IPS DF 6.9 (cell line): ENCODE measurements around the gene BTG3.

ENCODE experiments used
- DNase-seq: peaks from one replicate; pipeline ENCODE4 v3.0.0-alpha.2; 2013; ENCODE audit warnings: low read depth, low spot score
- H3K27ac ChIP-seq: one replicate; pipeline ENCODE4 v1.5.1; 2013; ENCODE audit warnings: low read length, control low read depth
- H3K27me3 ChIP-seq: 2 replicates; pipeline ENCODE4 v1.6.1; 2013; ENCODE audit warnings: mild to moderate bottlenecking, low read length; ENCODE audit not compliant: control insufficient read depth, insufficient read depth
- H3K36me3 ChIP-seq: 2 replicates; pipeline ENCODE4 v1.6.1; 2013; ENCODE audit warnings: low read length; ENCODE audit not compliant: control insufficient read depth, insufficient read depth
- H3K4me1 ChIP-seq: 2 replicates; pipeline ENCODE4 v1.6.1; 2013; ENCODE audit warnings: low read length; ENCODE audit not compliant: control insufficient read depth, insufficient read depth
- H3K4me3 ChIP-seq: 2 replicates; pipeline ENCODE4 v1.5.1; 2013; ENCODE audit warnings: mild to moderate bottlenecking, low read length
- H3K9me3 ChIP-seq: 2 replicates; pipeline ENCODE4 v1.6.1; 2013; ENCODE audit warnings: low read length, inconsistent platforms; ENCODE audit not compliant: control insufficient read depth, insufficient read depth
- WGBS: extraction: QIAGEN DNeasy Blood & Tissue Kit; methylation state at CpG from one replicate; pipeline ENCODE4 v1.1.7; 2013; ENCODE audit warnings: mixed read lengths, missing lambda C conversion rate; ENCODE audit not compliant: insufficient read length, insufficient coverage; 5-methylcytosine and 5-hydroxymethylcytosine counted together

Gene BTG3

GRCh38 chr21:17622018-17622417 lies 9.3 kb upstream of the BTG3 start:
- no peak overlapping the region for H3K27ac ChIP-seq
- H3K9me3 ChIP-seq = no peaks in the 10 kb centered on the region
- no CpG with 5 or more reads among the region's 2 CpGs for WGBS
- H3K4me3 ChIP-seq = no peak overlapping the region
- H3K27me3 ChIP-seq = no peaks in the 10 kb centered on the region
- DNase-seq = no peak
- no peaks in the 10 kb centered on the region for H3K4me1 ChIP-seq
- H3K36me3 ChIP-seq = no peaks in the 10 kb centered on the region

GRCh38 chr21:17616831-17617230 lies 4.1 kb upstream of the BTG3 start:
- 0 out of 2 replicates have a peak, but pooled peaks cover 1% of the 10 kb centered on the region for H3K4me1 ChIP-seq
- WGBS = no CpG with 5 or more reads among the region's 1 CpG
- no peaks in the 10 kb centered on the region for H3K27me3 ChIP-seq
- H3K36me3 ChIP-seq = no peaks in the 10 kb centered on the region
- H3K9me3 ChIP-seq = no peaks in the 10 kb centered on the region
- H3K4me3 ChIP-seq = no peak overlapping the region
- DNase-seq = no peak
- H3K27ac ChIP-seq = no peak overlapping the region

GRCh38 chr21:17613242-17613676 lies 558 bp upstream of the BTG3 start:
- no CpG with 5 or more reads among the region's 16 CpGs for WGBS
- DNase-seq = no peak
- no peaks in the 10 kb centered on the region for H3K36me3 ChIP-seq
- H3K27ac ChIP-seq = no peak overlapping the region
- no peaks in the 10 kb centered on the region for H3K9me3 ChIP-seq
- H3K27me3 ChIP-seq = no peaks in the 10 kb centered on the region
- 0 out of 2 replicates have a peak, but pooled peaks cover 2% of the 10 kb centered on the region for H3K4me1 ChIP-seq
- H3K4me3 ChIP-seq = peak overlapping the region; percentile 90; the same call in 1 of the 2 replicates

- Histone ChIP-seq H3K4me3 (peak overlapping the region; percentile 90), H3K4me1 (0 out of 2 replicates have a peak, but pooled peaks cover 2% of the 10 kb centered on the region), H3K9me3 (no peaks in the 10 kb centered on the region), H3K36me3 (0 out of 2 replicates have a peak, but pooled peaks cover 6% of the 10 kb centered on the region), H3K27me3 (no peaks in the 10 kb centered on the region), H3K27ac (no peak overlapping the region)
- no peak for DNase-seq
- no CpG with 5 or more reads among the region's 50 CpGs for WGBS
Observed at GRCh38 chr21:17612023-17612564, 607 bp downstream of the BTG3 start.

GRCh38 chr21:17611414-17612022 lies 1.2 kb downstream of the BTG3 start:
- DNase-seq = no peak
- Histone ChIP-seq H3K4me3 (peak overlapping the region; percentile 90), H3K36me3 (0 out of 2 replicates have a peak, but pooled peaks cover 6% of the 10 kb centered on the region), H3K9me3 (no peaks in the 10 kb centered on the region), H3K27me3 (no peaks in the 10 kb centered on the region), H3K27ac (no peak overlapping the region), H3K4me1 (0 out of 2 replicates have a peak, but pooled peaks cover 2% of the 10 kb centered on the region)
- no CpG with 5 or more reads among the region's 26 CpGs for WGBS

GRCh38 chr21:17610911-17611310 lies 1.8 kb downstream of the BTG3 start:
- no peak for DNase-seq
- Histone ChIP-seq H3K4me1 (0 out of 2 replicates have a peak, but pooled peaks cover 2% of the 10 kb centered on the region), H3K27ac (no peak overlapping the region), H3K9me3 (no peaks in the 10 kb centered on the region), H3K36me3 (0 out of 2 replicates have a peak, but pooled peaks cover 6% of the 10 kb centered on the region), H3K27me3 (no peaks in the 10 kb centered on the region), H3K4me3 (no peak overlapping the region)
- no CpG with 5 or more reads among the region's 9 CpGs for WGBS

- WGBS = no CpG with 5 or more reads among the region's 2 CpGs
- no peak for DNase-seq
- Histone ChIP-seq H3K27ac (no peak overlapping the region), H3K9me3 (no peaks in the 10 kb centered on the region), H3K27me3 (no peaks in the 10 kb centered on the region), H3K4me1 (0 out of 2 replicates have a peak, but pooled peaks cover 2% of the 10 kb centered on the region), H3K36me3 (0 out of 2 replicates have a peak, but pooled peaks cover 6% of the 10 kb centered on the region), H3K4me3 (no peak overlapping the region)
Observed at GRCh38 chr21:17609681-17610080, 3.0 kb downstream of the BTG3 start.

- Histone ChIP-seq H3K36me3 (peaks cover 8% of the 10 kb centered on the region; the same call in 1 of the 2 replicates), H3K27me3 (no peaks in the 10 kb centered on the region), H3K4me3 (no peak overlapping the region), H3K4me1 (0 out of 2 replicates have a peak, but pooled peaks cover 1% of the 10 kb centered on the region), H3K27ac (no peak overlapping the region), H3K9me3 (no peaks in the 10 kb centered on the region)
- DNase-seq = no peak
- no CpG with 5 or more reads among the region's 2 CpGs for WGBS
Observed at GRCh38 chr21:17607684-17608083, 5.0 kb downstream of the BTG3 start.

- H3K4me1 ChIP-seq = no peaks in the 10 kb centered on the region
- H3K36me3 ChIP-seq = peaks cover 12% of the 10 kb centered on the region; the same call in 1 of the 2 replicates
- no peak overlapping the region for H3K4me3 ChIP-seq
- H3K9me3 ChIP-seq = no peaks in the 10 kb centered on the region
- WGBS = no CpG with 5 or more reads among the region's 3 CpGs
- no peaks in the 10 kb centered on the region for H3K27me3 ChIP-seq
- DNase-seq = no peak
- no peak overlapping the region for H3K27ac ChIP-seq
Observed at GRCh38 chr21:17602874-17603273, 9.8 kb downstream of the BTG3 start.

- no peak for DNase-seq
- no CpG with 5 or more reads among the region's 3 CpGs for WGBS
- Histone ChIP-seq H3K27ac (no peak overlapping the region), H3K4me1 (no peaks in the 10 kb centered on the region), H3K27me3 (no peaks in the 10 kb centered on the region), H3K9me3 (no peaks in the 10 kb centered on the region), H3K36me3 (peaks cover 7% of the 10 kb centered on the region; the same call in 1 of the 2 replicates), H3K4me3 (no peak overlapping the region)
Observed at GRCh38 chr21:17598437-17598836, 14.3 kb downstream of the BTG3 start.
